ENCODE data around the gene APOE.
"Not testable (repeated sequence)": the region's sequence is repeated elsewhere in the genome, so short reads cannot be mapped to it uniquely, and the experiment has no call there.

The APOE gene

DNA sequence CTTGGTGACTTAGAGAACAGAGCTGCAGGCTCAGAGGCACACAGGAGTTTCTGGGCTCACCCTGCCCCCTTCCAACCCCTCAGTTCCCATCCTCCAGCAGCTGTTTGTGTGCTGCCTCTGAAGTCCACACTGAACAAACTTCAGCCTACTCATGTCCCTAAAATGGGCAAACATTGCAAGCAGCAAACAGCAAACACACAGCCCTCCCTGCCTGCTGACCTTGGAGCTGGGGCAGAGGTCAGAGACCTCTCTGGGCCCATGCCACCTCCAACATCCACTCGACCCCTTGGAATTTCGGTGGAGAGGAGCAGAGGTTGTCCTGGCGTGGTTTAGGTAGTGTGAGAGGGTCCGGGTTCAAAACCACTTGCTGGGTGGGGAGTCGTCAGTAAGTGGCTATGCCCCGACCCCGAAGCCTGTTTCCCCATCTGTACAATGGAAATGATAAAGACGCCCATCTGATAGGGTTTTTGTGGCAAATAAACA lies 18.7 kb downstream of the APOE start:
- H3K9me3 ChIP-seq (ENCODE audit: insufficient read depth, low read length): no peaks in the 10 kb centered on the region
- no peak overlapping the region for H3K27ac ChIP-seq (ENCODE audit: low read length)
- TF ChIP-seq EZH2phosphoT487 (IDR thresholded peaks at IDR 0.05; ENCODE audit: low read depth): no peak
- TF ChIP-seq, protein P1, sequence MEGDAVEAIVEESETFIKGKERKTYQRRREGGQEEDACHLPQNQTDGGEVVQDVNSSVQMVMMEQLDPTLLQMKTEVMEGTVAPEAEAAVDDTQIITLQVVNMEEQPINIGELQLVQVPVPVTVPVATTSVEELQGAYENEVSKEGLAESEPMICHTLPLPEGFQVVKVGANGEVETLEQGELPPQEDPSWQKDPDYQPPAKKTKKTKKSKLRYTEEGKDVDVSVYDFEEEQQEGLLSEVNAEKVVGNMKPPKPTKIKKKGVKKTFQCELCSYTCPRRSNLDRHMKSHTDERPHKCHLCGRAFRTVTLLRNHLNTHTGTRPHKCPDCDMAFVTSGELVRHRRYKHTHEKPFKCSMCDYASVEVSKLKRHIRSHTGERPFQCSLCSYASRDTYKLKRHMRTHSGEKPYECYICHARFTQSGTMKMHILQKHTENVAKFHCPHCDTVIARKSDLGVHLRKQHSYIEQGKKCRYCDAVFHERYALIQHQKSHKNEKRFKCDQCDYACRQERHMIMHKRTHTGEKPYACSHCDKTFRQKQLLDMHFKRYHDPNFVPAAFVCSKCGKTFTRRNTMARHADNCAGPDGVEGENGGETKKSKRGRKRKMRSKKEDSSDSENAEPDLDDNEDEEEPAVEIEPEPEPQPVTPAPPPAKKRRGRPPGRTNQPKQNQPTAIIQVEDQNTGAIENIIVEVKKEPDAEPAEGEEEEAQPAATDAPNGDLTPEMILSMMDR (IDR thresholded peaks at IDR 0.05; ENCODE audit: low read depth, low read length): no peak
- no peak overlapping the region for H3K9ac ChIP-seq (ENCODE audit: low read length)
- no peaks in the 10 kb centered on the region for H3K4me1 ChIP-seq (ENCODE audit: low read length)
- H3K27me3 ChIP-seq (ENCODE audit: low read depth, low read length): peaks cover 22% of the 10 kb centered on the region
- H2AFZ ChIP-seq (ENCODE audit: low read depth, low read length): no peak overlapping the region
- no peaks in the 10 kb centered on the region for H3K36me3 ChIP-seq (replicated peaks; ENCODE audit: low read depth, low read length)
- no peak overlapping the region for H3K4me3 ChIP-seq (ENCODE audit: low read length)
- no peak overlapping the region for H3K4me2 ChIP-seq (ENCODE audit: low read length)
- H3K79me2 ChIP-seq (ENCODE audit: low read length): no peaks in the 10 kb centered on the region
- H4K20me1 ChIP-seq (ENCODE audit: insufficient read depth, low read length): no peaks in the 10 kb centered on the region

DNA sequence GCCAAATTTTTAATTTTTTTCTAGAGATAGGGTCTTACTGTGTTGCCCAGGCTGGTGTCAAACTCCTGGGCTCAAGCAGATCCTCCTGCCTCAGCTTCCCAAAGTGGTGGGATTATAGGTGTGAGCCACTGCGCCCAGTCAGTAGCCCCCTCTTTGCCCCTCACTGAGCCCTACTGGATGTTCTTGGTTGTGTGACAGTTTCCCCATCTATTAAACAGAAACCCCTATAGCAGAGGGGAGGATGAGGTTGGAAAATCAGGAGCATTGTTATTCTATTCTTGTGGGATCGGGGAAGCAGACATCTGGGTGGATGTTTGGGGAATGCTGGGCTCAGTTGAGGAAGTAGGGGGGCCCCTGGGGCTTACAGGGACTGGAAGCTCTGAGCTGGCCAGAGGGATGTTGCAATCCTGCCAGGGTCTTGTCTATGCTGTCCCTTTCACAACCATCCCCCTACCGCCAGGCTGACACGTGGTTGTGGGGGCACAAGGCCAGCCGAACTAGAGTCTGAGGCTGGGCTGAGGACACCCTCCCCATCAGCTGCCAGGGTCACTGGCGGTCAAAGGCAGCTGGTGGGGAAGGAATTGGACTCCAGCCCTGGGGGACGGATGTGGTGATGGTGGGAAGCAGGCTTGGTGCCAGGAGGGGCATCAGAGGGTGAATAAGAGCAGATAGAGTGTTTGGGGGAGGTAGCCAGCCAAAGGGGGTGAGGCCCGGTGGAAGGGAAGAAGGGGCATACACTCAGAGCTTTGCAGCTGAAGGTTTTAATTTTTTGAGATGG lies 19.7 kb downstream of the APOE start:
- H3K36me3 ChIP-seq (replicated peaks; ENCODE audit: low read depth, low read length): no peaks in the 10 kb centered on the region
- no peaks in the 10 kb centered on the region for H4K20me1 ChIP-seq (ENCODE audit: insufficient read depth, low read length)
- no peak overlapping the region for H3K27ac ChIP-seq (ENCODE audit: low read length)
- TF ChIP-seq, protein P1 (IDR thresholded peaks at IDR 0.05; ENCODE audit: low read depth, low read length): no peak
- no peak for TF ChIP-seq EZH2phosphoT487 (IDR thresholded peaks at IDR 0.05; ENCODE audit: low read depth)
- H3K79me2 ChIP-seq (ENCODE audit: low read length): no peaks in the 10 kb centered on the region
- H3K9ac ChIP-seq (ENCODE audit: low read length): no peak overlapping the region
- H3K9me3 ChIP-seq (ENCODE audit: insufficient read depth, low read length): no peaks in the 10 kb centered on the region
- no peak overlapping the region for H3K4me2 ChIP-seq (ENCODE audit: low read length)
- peaks cover 22% of the 10 kb centered on the region for H3K27me3 ChIP-seq (ENCODE audit: low read depth, low read length)
- no peaks in the 10 kb centered on the region for H3K4me1 ChIP-seq (ENCODE audit: low read length)
- H3K4me3 ChIP-seq (ENCODE audit: low read length): no peak overlapping the region
- H2AFZ ChIP-seq (ENCODE audit: low read depth, low read length): no peak overlapping the region

DNA sequence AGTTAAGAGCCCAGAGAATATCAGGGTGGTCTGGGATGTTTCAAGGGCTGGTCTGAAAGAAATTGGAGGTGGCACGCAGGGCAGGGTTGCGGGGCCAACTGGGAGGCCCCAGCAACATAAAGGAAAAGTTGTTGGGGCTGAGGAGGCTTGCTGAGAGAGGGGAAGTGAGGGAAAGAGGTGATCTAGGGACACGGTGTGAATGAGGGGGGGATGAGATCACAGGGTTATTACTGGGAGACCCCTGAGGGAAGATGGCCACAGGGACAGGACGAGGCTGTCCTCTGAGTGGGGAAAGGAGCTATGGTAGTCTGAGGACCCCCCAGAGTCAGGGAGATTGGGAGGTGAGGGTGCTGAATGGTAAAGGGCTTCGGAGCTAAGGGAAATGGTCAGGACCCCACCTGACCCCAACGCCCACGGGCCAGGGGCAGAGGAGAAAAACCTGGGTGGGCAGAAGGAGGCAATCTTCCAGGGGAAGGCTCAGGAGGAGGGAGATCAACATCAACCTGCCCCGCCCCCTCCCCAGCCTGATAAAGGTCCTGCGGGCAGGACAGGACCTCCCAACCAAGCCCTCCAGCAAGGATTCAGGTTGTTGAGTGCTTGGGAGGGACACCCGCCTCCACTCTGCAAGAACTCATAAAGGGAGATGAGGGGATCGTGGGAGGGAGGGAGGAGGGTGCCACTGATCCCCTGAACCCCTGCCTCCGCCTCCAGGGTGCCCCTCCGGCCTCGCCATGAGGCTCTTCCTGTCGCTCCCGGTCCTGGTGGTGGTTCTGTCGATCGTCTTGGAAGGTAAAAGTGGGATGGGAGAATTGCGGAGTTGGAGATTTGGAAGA lies 20.9 kb downstream of the APOE start:
- H3K9me3 ChIP-seq (ENCODE audit: insufficient read depth, low read length); H3K9ac ChIP-seq (ENCODE audit: low read length); H3K79me2 ChIP-seq (ENCODE audit: low read length); H3K27ac ChIP-seq (ENCODE audit: low read length); H3K36me3 ChIP-seq (replicated peaks; ENCODE audit: low read depth, low read length); H3K4me1 ChIP-seq (ENCODE audit: low read length); H4K20me1 ChIP-seq (ENCODE audit: insufficient read depth, low read length): not testable (repeated sequence)
- Histone ChIP-seq H3K4me2 (ENCODE audit: low read length) (peak overlapping the region; percentile 63), H3K27me3 (ENCODE audit: low read depth, low read length) (peaks cover 22% of the 10 kb centered on the region), H2AFZ (ENCODE audit: low read depth, low read length) (peak overlapping the region; percentile 56), H3K4me3 (ENCODE audit: low read length) (peak overlapping the region; percentile 64)

DNA sequence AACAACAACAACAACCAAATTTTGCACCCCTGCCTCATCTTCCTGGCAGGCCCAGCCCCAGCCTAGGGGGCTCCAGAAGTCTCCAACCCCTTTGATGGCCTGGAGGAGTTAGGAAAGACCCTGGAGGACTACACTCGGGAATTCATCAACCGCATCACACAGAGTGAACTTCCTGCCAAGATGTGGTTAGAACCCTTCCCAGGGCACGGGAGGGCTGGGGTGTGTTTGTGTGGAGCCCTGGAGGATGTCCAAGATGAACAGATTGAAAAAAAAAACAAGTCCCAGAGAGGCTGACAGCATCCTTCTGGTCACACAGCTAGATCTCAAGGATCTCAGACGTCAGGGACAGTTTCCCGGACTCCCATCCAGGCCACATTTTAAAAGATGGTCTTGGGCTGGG lies 22.1 kb downstream of the APOE start:
- no peak overlapping the region for H3K4me2 ChIP-seq (ENCODE audit: low read length)
- no peak overlapping the region for H3K9ac ChIP-seq (ENCODE audit: low read length)
- H3K36me3 ChIP-seq (replicated peaks; ENCODE audit: low read depth, low read length): no peaks in the 10 kb centered on the region
- H4K20me1 ChIP-seq (ENCODE audit: insufficient read depth, low read length): no peaks in the 10 kb centered on the region
- peaks cover 22% of the 10 kb centered on the region for H3K27me3 ChIP-seq (ENCODE audit: low read depth, low read length)
- H3K79me2 ChIP-seq (ENCODE audit: low read length): no peaks in the 10 kb centered on the region
- H3K9me3 ChIP-seq (ENCODE audit: insufficient read depth, low read length): no peaks in the 10 kb centered on the region
- peak overlapping the region; percentile 56; the same call in 1 of the 2 replicates for H2AFZ ChIP-seq (ENCODE audit: low read depth, low read length)
- H3K4me3 ChIP-seq (ENCODE audit: low read length): no peak overlapping the region
- no peak for TF ChIP-seq EZH2phosphoT487 (IDR thresholded peaks at IDR 0.05; ENCODE audit: low read depth)
- TF ChIP-seq, protein P1 (IDR thresholded peaks at IDR 0.05; ENCODE audit: low read depth, low read length): no peak
- H3K4me1 ChIP-seq (ENCODE audit: low read length): no peaks in the 10 kb centered on the region
- H3K27ac ChIP-seq (ENCODE audit: low read length): no peak overlapping the region
